Measurements from ENCODE around the gene ZC3H12A. TPM values are rescaled to one million over a fixed set of nuclear protein-coding genes. Genes with fewer than 3 reads are reported as not detected.

ZC3H12A gene
- total and polyA plus RNA-seq, 10 of the 15 experiments (the other 5 are each of a cell fraction or from before 2014, with no cell fraction given): 0.35 to 30.2 (median 13.8) TPM

GRCh38 chr1:37493336-37494098 lies 19.1 kb downstream of the ZC3H12A start:
- Histone ChIP-seq H3K4me3 (no peak overlapping the region), H3K79me2 (ENCODE audit: control insufficient read depth, insufficient read depth, low read length) (no peaks in the 10 kb centered on the region), H3K9me3 (replicated peaks; ENCODE audit: control insufficient read depth, insufficient read depth, low read length) (no peaks in the 10 kb centered on the region), H3K27me3 (replicated peaks in 1 of 2; ENCODE audit: control insufficient read depth in 2 of 2, insufficient read depth in 2 of 2, low read length in 1 of 2) (no peaks in the 10 kb centered on the region), H3K4me2 (ENCODE audit: control insufficient read depth, insufficient read depth) (no peak overlapping the region), H4K20me1 (ENCODE audit: control insufficient read depth, insufficient read depth) (no peaks in the 10 kb centered on the region), H3K27ac (ENCODE audit: control insufficient read depth, insufficient read depth) (no peak overlapping the region), H3K9ac (ENCODE audit: control insufficient read depth, insufficient read depth, low read length) (no peak overlapping the region), H3K4me1 (ENCODE audit: control insufficient read depth, insufficient read depth, low read length) (no peaks in the 10 kb centered on the region), H3K36me3 (ENCODE audit: control insufficient read depth in 2 of 2, insufficient read depth in 2 of 2, low read length in 1 of 2) (peaks cover 4 to 10% of the 10 kb centered on the region in 2 experiments; a peak in 3 of 4 replicates), H2AFZ (ENCODE audit: control insufficient read depth, low read depth, low read length) (no peak overlapping the region)
- TSS peak; percentile 37 for BruUV-seq (replicated peaks)
- intact Hi-C loops (cut with micrococcal nuclease; ENCODE audit: unreplicated experiment) (no loop called here), in situ Hi-C loops (cut with MboI) (loop anchor here (5.0 kb wide), 1 partner anchor 36 kb away; no protein-coding TSS in a partner anchor)
- no peak for DNase-seq (ENCODE audit: low read depth, low spot score)
- ChIA-PET RAD21 (ENCODE audit: unreplicated experiment) (no interaction called here), SMC1A (ENCODE audit: uncharacterized antibody, unreplicated experiment) (no interaction called here), CTCF (interaction anchor here (0.7 to 1.5 kb wide), 3 partner anchors 35 to 189 kb away, joined by 3 to 4 read pairs (median 3); no protein-coding TSS in a partner anchor), POLR2A (interaction anchor here (1.3 kb wide), 1 partner anchor 18 kb away, joined by 3 read pairs; no protein-coding TSS in a partner anchor)
- 80% methylated on average over 2 of the region's 2 CpGs for WGBS (ENCODE audit: insufficient coverage, insufficient replicate concordance, low lambda C conversion rate, missing lambda C conversion rate)
- FAIRE-seq: peak; percentile 13
- no peak for ATAC-seq
- TF ChIP-seq ZBTB40 (IDR thresholded peaks at IDR 0.05; ENCODE audit: borderline replicate concordance) (no peak), NFIC (IDR thresholded peaks at IDR 0.05; ENCODE audit: low read depth, low read length) (no peak), KDM1A (IDR thresholded peaks at IDR 0.05; ENCODE audit: borderline replicate concordance) (no peak), CUX1 (IDR thresholded peaks at IDR 0.05; ENCODE audit: insufficient replicate concordance, low read depth, low read length) (no peak), BCL3 (IDR thresholded peaks at IDR 0.05; ENCODE audit: borderline replicate concordance, insufficient read depth, low read depth, low read length, poor library complexity, severe bottlenecking) (no peak), MYC (IDR thresholded peaks at IDR 0.05; ENCODE audit: insufficient read depth, insufficient read length, insufficient replicate concordance, low read length, severe bottlenecking) (no peak), PKNOX1 (IDR thresholded peaks at IDR 0.05) (no peak), MEF2A (IDR thresholded peaks at IDR 0.05; ENCODE audit: insufficient read depth, low read depth, low read length) (no peak), CREB1 (IDR thresholded peaks at IDR 0.05; ENCODE audit: low read depth) (no peak)

All from GM12878 (cell line).